ENCODE data around the gene SMIM8.

Gene SMIM8

DNA sequence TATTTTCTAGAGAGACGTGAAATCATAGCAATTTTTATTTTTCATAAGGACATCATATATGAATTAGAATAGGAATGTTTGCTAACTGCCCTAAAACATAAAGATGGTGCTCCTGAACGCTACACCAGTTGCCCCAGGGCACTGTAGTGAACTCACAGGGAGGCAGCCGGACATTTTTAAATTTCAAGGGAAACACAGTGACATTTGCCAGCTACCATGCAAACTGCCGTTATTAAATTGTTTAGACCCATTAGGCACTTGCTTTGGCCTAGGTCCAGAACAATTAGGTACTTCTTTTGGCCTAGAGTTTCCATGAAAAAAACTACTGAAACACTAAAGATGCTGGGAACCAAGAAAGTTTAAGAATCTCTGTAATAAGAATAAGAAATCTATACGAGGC, 60.5 kb downstream of the SMIM8 start:
- H3K27ac ChIP-seq = no peak overlapping the region
- no peak for DNase-seq (ENCODE audit: low read depth, low spot score)

GRCh38 chr6:87384038-87384437, 61.6 kb downstream of the SMIM8 start:
- H3K27ac ChIP-seq = no peak overlapping the region
- no peak for DNase-seq (ENCODE audit: low read depth, low spot score)

DNA sequence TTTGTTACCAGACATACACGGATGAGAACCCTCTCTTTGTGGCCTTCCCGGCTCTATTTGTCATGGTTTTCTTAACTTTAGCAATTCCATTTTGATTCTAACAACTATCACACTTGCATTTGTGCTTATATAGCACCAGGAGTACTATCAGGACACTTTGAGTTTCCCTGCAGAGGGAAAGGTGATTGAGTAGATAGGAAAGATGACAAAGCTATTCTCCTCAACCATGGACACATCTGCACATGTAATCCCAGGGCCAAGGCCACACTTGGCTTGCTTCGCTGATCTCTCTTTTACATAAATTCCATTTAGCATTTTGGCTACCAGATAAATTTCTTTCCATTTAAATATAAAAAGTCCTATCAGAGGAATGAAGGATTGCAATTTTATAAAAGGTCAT, 62.1 kb downstream of the SMIM8 start:
- H3K27ac ChIP-seq = no peak overlapping the region

GRCh38 chr6:87391334-87391733, 68.9 kb downstream of the SMIM8 start:
- H3K27ac ChIP-seq = no peak overlapping the region

More for the DNA sequence above, 62.1 kb downstream of the SMIM8 start:
- DNase-seq (ENCODE audit: low read depth, low spot score) = no peak

More at GRCh38 chr6:87391334-87391733, 68.9 kb downstream of the SMIM8 start:
- no peak for DNase-seq (ENCODE audit: low read depth, low spot score)
